K562 (cell line): ENCODE data around the gene CUX1. TPM values are rescaled to one million over a fixed set of nuclear protein-coding genes. Genes with fewer than 3 reads are reported as not detected.
A peak's percentile ranks its signal among the peaks of the same experiment; 100 is the strongest.

Experiments
- ATF4 ChIP-seq: fragments of 450-650 bp; formaldehyde crosslinking; IDR thresholded peaks from 2 replicates; pipeline ENCODE4 v1.4.0; 2022; ENCODE audit warnings: mild to moderate bottlenecking, moderate library complexity
- CC2D1A ChIP-seq: fragments of 450-650 bp; IDR thresholded peaks from 2 replicates; pipeline ENCODE4 v1.6.1; 2017; ENCODE audit warnings: mild to moderate bottlenecking
- IRF2 ChIP-seq: sonication (generic); formaldehyde crosslinking; IDR thresholded peaks from 2 replicates; pipeline ENCODE4 v1.8.1; 2022; ENCODE audit warnings: mild to moderate bottlenecking, missing genetic modification reagents
- L3MBTL2 ChIP-seq: fragments of 450-650 bp; IDR thresholded peaks from 2 replicates; pipeline ENCODE4 v1.6.1; 2016; ENCODE audit warnings: mild to moderate bottlenecking, moderate library complexity
- MBD2 ChIP-seq: sonication (generic); IDR thresholded peaks from 2 replicates; pipeline ENCODE4 v1.6.1; 2016; ENCODE audit warnings: low read depth, borderline replicate concordance
- MYC ChIP-seq, 2 experiments: fragments of 250-450 bp in 1 of 2; sonication (Bioruptor Pico) in 1 of 2; IDR thresholded peaks; 2 replicates each; pipeline versions ENCODE4 v1.5.1 to v1.6.1; 2012 to 2021; ENCODE audit warnings: low read depth in 2 of 2, borderline replicate concordance in 1 of 2, improper control_type of control experiment in 1 of 2, low read length in 1 of 2, mild to moderate bottlenecking in 1 of 2, moderate library complexity in 1 of 2
- NELFE ChIP-seq: IDR thresholded peaks from 2 replicates; pipeline ENCODE4 v1.6.1; 2011; ENCODE audit warnings: mild to moderate bottlenecking; ENCODE audit not compliant: insufficient read depth, insufficient read length
- NR2C2 ChIP-seq, 2 experiments: fragments of 200-800 bp in 1 of 2; sonication (Bioruptor generic) in 1 of 2; sonication (generic) in 1 of 2; formaldehyde crosslinking in 1 of 2; IDR thresholded peaks; 2 replicates each; pipeline versions ENCODE4 v1.6.1 to v1.8.0; 2016 to 2022; ENCODE audit warnings: mild to moderate bottlenecking in 1 of 2, missing compliant biosample characterization in 1 of 2, missing genetic modification characterization in 1 of 2, missing genetic modification reagents in 1 of 2
- NUFIP1 ChIP-seq: fragments of 450-650 bp; IDR thresholded peaks from 2 replicates; pipeline ENCODE4 v1.6.1; 2018; ENCODE audit not compliant: partially characterized antibody
- SRSF9 ChIP-seq: fragments of 200-400 bp; formaldehyde crosslinking; IDR thresholded peaks from 2 replicates; pipeline ENCODE4 v1.6.1; 2017; ENCODE audit warnings: low read depth, low read length, borderline replicate concordance
- TEAD4 ChIP-seq, 2 experiments: sonication (generic) in 1 of 2; formaldehyde crosslinking in 1 of 2; IDR thresholded peaks; 2 replicates each; pipeline versions ENCODE4 v1.6.1 to v1.8.0; 2012 to 2022; ENCODE audit warnings: borderline replicate concordance in 1 of 2, inconsistent platforms in 1 of 2, low read length in 1 of 2, mild to moderate bottlenecking in 1 of 2, missing genetic modification reagents in 1 of 2
- TFAP4 ChIP-seq: sonication (generic); formaldehyde crosslinking; IDR thresholded peaks from 2 replicates; pipeline ENCODE4 v1.8.0; 2022; ENCODE audit warnings: missing genetic modification reagents, mild to moderate bottlenecking, moderate library complexity, borderline replicate concordance
- TRIM24 ChIP-seq, 2 experiments: fragments of 450-650 bp; IDR thresholded peaks; 2 replicates each; pipeline ENCODE4 v1.6.1; 2016
- VEZF1 ChIP-seq: fragments of 200-800 bp; sonication (Bioruptor generic); IDR thresholded peaks from 2 replicates; pipeline ENCODE4 v1.6.1; 2017; ENCODE audit warnings: missing genetic modification characterization, missing compliant biosample characterization
- ZKSCAN1 ChIP-seq: fragments of 150-350 bp; IDR thresholded peaks from 2 replicates; pipeline ENCODE4 v1.6.1; 2016; ENCODE audit warnings: low read depth, low read length
- ZNF511 ChIP-seq: sonication (generic); formaldehyde crosslinking; IDR thresholded peaks from 2 replicates; pipeline ENCODE4 v1.8.0; 2022; ENCODE audit warnings: mild to moderate bottlenecking, missing genetic modification reagents
- ZNF644 ChIP-seq: fragments of 200-800 bp; sonication (Bioruptor generic); IDR thresholded peaks from 2 replicates; pipeline ENCODE4 v1.6.1; 2016; ENCODE audit warnings: low read depth, missing genetic modification characterization, missing compliant biosample characterization
- ZNF75A ChIP-seq: fragments of 450-650 bp; formaldehyde crosslinking; IDR thresholded peaks from 2 replicates; pipeline ENCODE4 v1.4.0; 2020; ENCODE audit warnings: mild to moderate bottlenecking
- polyA plus RNA-seq, 8 experiments: library from polyadenylated mRNA; depleted of rRNA in 4 of 8; stranded (reverse) in 5 of 8; unstranded in 3 of 8; fragments of >200 nt; fragmentation: Nextera tagmentation in 2 of 8; fragmentation: Illumina TruSeq in 1 of 8; extraction: Ambion mirVana in 2 of 8; extraction: Trizol in 1 of 8; gene quantifications; 2 replicates each; pipeline versions ENCODE4 v1.2.1 to v1.2.3, GENCODE V29; 2011 to 2014; ENCODE audit warnings: inconsistent platforms in 1 of 8, missing spikeins in 1 of 8
- total RNA-seq, 7 experiments: library from RNA; depleted of rRNA in 6 of 7; stranded (reverse); fragments of >200 nt in 6 of 7; fragmentation: Illumina TruSeq in 2 of 7; extraction: Trizol in 2 of 7; gene quantifications; 2 replicates each; pipeline versions ENCODE4 v1.2.1 to v1.2.3, GENCODE V29; 2011 to 2021; ENCODE audit warnings: low replicate concordance in 1 of 7
- TF ChIP-seq, protein P1 (sequence below): fragments of 450-650 bp; formaldehyde crosslinking; conservative IDR thresholded peaks from 2 replicates; pipeline ENCODE4 v1.4.0; 2022; ENCODE audit warnings: mild to moderate bottlenecking, missing genetic modification characterization
- TF ChIP-seq, protein P2 (sequence below): sonication (generic); formaldehyde crosslinking; IDR thresholded peaks from 2 replicates; pipeline ENCODE4 v1.9.0; 2022; ENCODE audit warnings: mild to moderate bottlenecking, missing genetic modification reagents

Gene CUX1
- total and polyA plus RNA-seq, 9 of the 15 experiments (the other 6 are each of a cell fraction or from before 2014, with no cell fraction given) = 3.6 to 55.3 (median 25.2) TPM

DNA sequence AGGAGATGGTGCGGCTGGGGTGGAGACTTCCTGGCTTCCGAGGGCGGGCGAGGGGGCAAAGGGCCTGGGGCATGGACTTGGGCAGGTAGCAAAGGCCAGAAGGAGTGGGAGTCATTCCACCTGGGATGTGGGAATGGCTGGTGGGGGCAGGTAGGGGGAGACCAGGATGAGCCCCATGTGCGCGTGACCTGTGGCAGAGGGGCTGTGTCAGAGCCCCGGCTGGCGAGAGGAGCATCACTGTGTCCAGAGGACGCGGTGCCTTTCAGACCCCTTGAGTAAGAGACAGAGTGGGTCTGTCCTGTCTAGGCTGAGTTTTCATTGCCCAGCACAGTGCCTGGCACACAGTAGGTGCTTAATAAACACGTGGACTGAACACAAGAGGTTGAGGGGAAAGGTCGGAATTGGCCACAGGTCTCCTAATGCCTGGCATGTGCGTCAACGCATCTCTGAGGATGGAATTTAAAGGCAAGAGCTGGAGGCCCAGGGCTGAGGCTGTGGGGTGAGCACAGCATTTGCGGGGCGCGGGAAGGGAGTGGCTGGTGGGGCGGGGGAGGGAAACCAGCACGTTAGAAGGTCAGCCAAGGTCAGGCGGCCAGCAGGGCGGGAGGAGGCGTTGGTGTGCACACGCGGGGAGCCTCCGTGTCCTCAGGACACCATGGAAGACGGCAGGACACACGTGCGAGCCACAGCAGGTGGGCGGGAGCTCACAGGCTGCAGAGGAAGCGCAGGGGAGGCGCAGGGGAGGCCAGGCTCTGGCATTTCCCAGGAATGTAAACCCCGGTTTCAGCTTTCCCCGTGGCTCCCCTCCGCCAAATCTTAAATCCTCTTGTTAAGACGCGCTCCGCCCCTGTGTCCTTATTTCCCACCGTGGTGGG is 51.8 kb downstream of the CUX1 start (continued):
- TF ChIP-seq TFAP4 (CRISPR knock-in tag) (no peak; the same call in 1 of the 2 replicates), ZNF644 (tag) (no peak), IRF2 (CRISPR knock-in tag) (no peak), VEZF1 (CRISPR knock-in tag) (no peak), TRIM24 (IDR thresholded peaks at IDR 0.05) (0 out of 4 replicates have a peak, but pooled peaks of 1 of the 2 experiments have one; percentile 18), NR2C2 (CRISPR knock-in tag; IDR thresholded peaks at IDR 0.05) (no peak), NR2C2 (tag; IDR thresholded peaks at IDR 0.05) (no peak), NELFE (no peak), ZNF75A (CRISPR knock-in tag) (no peak), TEAD4 (IDR thresholded peaks at IDR 0.05; ENCODE audit: low read length) (no peak), TEAD4 (CRISPR knock-in tag; IDR thresholded peaks at IDR 0.05; ENCODE audit: borderline replicate concordance) (no peak), CC2D1A (no peak), L3MBTL2 (peak; percentile 53), MBD2 (0 out of 2 replicates have a peak, but pooled peaks have one; percentile 37), SRSF9 (no peak), MYC (IDR thresholded peaks at IDR 0.05; ENCODE audit: low read depth, low read length) (peak; percentile 52), MYC (CRISPR knock-in tag; IDR thresholded peaks at IDR 0.05; ENCODE audit: borderline replicate concordance, low read depth) (no peak), ATF4 (no peak), ZKSCAN1 (peak; percentile 97), NUFIP1 (no peak), ZNF511 (CRISPR knock-in tag) (0 out of 2 replicates have a peak, but pooled peaks have one; percentile 56)
- TF ChIP-seq, protein P1, sequence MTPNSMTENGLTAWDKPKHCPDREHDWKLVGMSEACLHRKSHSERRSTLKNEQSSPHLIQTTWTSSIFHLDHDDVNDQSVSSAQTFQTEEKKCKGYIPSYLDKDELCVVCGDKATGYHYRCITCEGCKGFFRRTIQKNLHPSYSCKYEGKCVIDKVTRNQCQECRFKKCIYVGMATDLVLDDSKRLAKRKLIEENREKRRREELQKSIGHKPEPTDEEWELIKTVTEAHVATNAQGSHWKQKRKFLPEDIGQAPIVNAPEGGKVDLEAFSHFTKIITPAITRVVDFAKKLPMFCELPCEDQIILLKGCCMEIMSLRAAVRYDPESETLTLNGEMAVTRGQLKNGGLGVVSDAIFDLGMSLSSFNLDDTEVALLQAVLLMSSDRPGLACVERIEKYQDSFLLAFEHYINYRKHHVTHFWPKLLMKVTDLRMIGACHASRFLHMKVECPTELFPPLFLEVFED (CRISPR knock-in tag) = 0 out of 2 replicates have a peak, but pooled peaks have one; percentile 3
- TF ChIP-seq, protein P2, sequence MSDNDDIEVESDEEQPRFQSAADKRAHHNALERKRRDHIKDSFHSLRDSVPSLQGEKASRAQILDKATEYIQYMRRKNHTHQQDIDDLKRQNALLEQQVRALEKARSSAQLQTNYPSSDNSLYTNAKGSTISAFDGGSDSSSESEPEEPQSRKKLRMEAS = peak; percentile 53
